GM12891 (cell line): ENCODE measurements around the gene PRKAG3.

Experiments
- POLR2A ChIP-seq: IDR thresholded peaks from 2 replicates; pipeline ENCODE4 v1.6.1; 2011; ENCODE audit warnings: low read depth, low read length, control low read depth
- POLR2AphosphoS5 ChIP-seq: IDR thresholded peaks from 2 replicates; pipeline ENCODE4 v1.6.1; 2011; ENCODE audit warnings: low read depth, low read length, control low read depth

DNA sequence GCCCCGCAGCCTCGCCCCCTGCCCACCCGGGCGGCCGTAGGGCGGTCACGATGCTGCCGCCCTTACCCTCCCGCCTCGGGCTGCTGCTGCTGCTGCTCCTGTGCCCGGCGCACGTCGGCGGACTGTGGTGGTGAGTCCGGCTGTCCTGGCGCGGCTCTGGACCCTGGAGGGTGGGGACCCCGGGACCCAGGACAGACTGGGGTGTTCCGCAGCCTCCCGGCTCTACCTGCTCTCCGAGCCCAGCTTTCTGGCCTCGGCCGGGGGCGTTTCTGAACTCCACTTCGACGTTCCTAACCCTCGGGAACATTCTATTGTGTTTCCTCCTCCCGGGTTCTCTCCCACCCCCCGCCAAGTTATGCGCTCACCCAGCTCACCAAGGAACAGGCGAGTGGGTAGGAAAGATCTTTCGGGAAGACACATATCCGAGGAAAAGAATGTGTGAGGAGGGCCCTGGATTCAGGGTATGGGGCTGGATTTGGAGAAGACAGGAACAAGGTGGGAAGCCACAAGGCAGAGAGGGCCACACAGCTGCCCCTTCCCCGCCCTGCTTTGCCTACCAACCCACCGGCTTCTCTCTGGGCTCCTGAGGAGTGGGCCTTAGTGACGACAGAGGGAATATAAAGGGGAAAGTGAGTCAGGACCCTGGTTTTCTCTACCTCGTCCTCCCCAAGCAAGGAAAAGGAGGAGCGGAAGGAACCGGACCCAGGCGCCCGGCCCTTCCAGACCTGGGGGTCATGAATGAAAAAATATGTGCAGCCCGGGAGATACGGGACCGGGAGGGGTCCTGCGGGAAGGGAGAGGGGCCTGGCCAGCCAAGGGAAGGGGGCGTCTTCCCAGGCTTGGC is 28.6 kb upstream of the PRKAG3 start:
- no peak for TF ChIP-seq POLR2A
- no peak for TF ChIP-seq POLR2AphosphoS5
